GM18526 (cell line): Measurements from ENCODE around the gene CAPN13.

ENCODE experiments used
- POLR2A ChIP-seq: IDR thresholded peaks from 3 replicates; pipeline ENCODE4 v1.6.1; 2011; ENCODE audit not compliant: insufficient read length; ENCODE audit errors: extremely low read depth

CAPN13 gene

GRCh38 chr2:30730736-30731647 lies 76.3 kb downstream of the CAPN13 start:
- no peak for TF ChIP-seq POLR2A

- no peak for TF ChIP-seq POLR2A
Observed at GRCh38 chr2:30729031-30729430, 78.2 kb downstream of the CAPN13 start.

GRCh38 chr2:30722936-30723725 lies 84.1 kb downstream of the CAPN13 start:
- no peak for TF ChIP-seq POLR2A

GRCh38 chr2:30721668-30722647 lies 85.3 kb downstream of the CAPN13 start:
- TF ChIP-seq POLR2A = no peak

- TF ChIP-seq POLR2A = no peak
Observed at GRCh38 chr2:30721241-30721640, 86.0 kb downstream of the CAPN13 start.

GRCh38 chr2:30717081-30717650 lies 90.1 kb downstream of the CAPN13 start:
- no peak for TF ChIP-seq POLR2A

- no peak for TF ChIP-seq POLR2A
Observed at GRCh38 chr2:30716123-30716900, 90.9 kb downstream of the CAPN13 start.

GRCh38 chr2:30714811-30715709 lies 92.2 kb downstream of the CAPN13 start:
- no peak for TF ChIP-seq POLR2A

- no peak for TF ChIP-seq POLR2A
Observed at GRCh38 chr2:30713698-30714097, 93.5 kb downstream of the CAPN13 start.

GRCh38 chr2:30711646-30712085 lies 95.6 kb downstream of the CAPN13 start:
- TF ChIP-seq POLR2A = no peak

GRCh38 chr2:30710461-30710860 lies 96.8 kb downstream of the CAPN13 start:
- TF ChIP-seq POLR2A = no peak

- TF ChIP-seq POLR2A = no peak
Observed at GRCh38 chr2:30710016-30710415, 97.2 kb downstream of the CAPN13 start.

- no peak for TF ChIP-seq POLR2A
Observed at GRCh38 chr2:30709516-30709915, 97.7 kb downstream of the CAPN13 start.
